HEK293 (cell line): Measurements from ENCODE around the gene KLK6.

ENCODE experiments used
- CTCF ChIP-seq: fragments of 450-650 bp; formaldehyde crosslinking; IDR thresholded peaks from 2 replicates; pipeline ENCODE4 v1.5.1; 2016; ENCODE audit warnings: missing biosample characterization, missing genetic modification characterization
- GLIS2 ChIP-seq: fragments of 450-650 bp; formaldehyde crosslinking; IDR thresholded peaks from 2 replicates; pipeline ENCODE4 v1.5.1; 2016; ENCODE audit warnings: missing biosample characterization, missing genetic modification characterization
- KLF16 ChIP-seq: fragments of 450-650 bp; formaldehyde crosslinking; IDR thresholded peaks from 2 replicates; pipeline ENCODE4 v1.5.1; 2017; ENCODE audit warnings: missing biosample characterization, missing genetic modification characterization
- SP2 ChIP-seq: fragments of 450-650 bp; formaldehyde crosslinking; IDR thresholded peaks from 2 replicates; pipeline ENCODE4 v1.5.1; 2016; ENCODE audit warnings: missing biosample characterization, missing genetic modification characterization
- TSHZ1 ChIP-seq: fragments of 450-650 bp; formaldehyde crosslinking; IDR thresholded peaks from 2 replicates; pipeline ENCODE4 v1.5.1; 2016; ENCODE audit warnings: missing biosample characterization, missing genetic modification characterization, borderline replicate concordance
- ZNF513 ChIP-seq: fragments of 450-650 bp; IDR thresholded peaks from 2 replicates; pipeline ENCODE4 v1.5.1; 2018; ENCODE audit warnings: missing biosample characterization, missing genetic modification characterization
- ZNF639 ChIP-seq: fragments of 450-650 bp; formaldehyde crosslinking; IDR thresholded peaks from 2 replicates; pipeline ENCODE4 v1.5.1; 2016; ENCODE audit warnings: missing biosample characterization, missing genetic modification characterization
- ZSCAN23 ChIP-seq: fragments of 450-650 bp; formaldehyde crosslinking; IDR thresholded peaks from 2 replicates; pipeline ENCODE4 v1.5.1; 2016; ENCODE audit warnings: missing biosample characterization, missing genetic modification characterization

- no peak for TF ChIP-seq SP2 (tag by site-specific recombination)
- TF ChIP-seq ZSCAN23 (tag by site-specific recombination): no peak
- TF ChIP-seq TSHZ1 (tag by site-specific recombination): no peak
- no peak for TF ChIP-seq GLIS2 (tag by site-specific recombination)
- TF ChIP-seq CTCF: no peak
- no peak for TF ChIP-seq KLF16 (tag by site-specific recombination)
- no peak for TF ChIP-seq ZNF513
- TF ChIP-seq ZNF639: no peak
Observed at GRCh38 chr19:50910722-50911121, 58.7 kb downstream of the KLK6 start.
